Left ventricle myocardium inferior (tissue), 1 donor: ENCODE measurements around the gene GULP1. TPM values are rescaled to one million over a fixed set of nuclear protein-coding genes. Genes with fewer than 3 reads are reported as not detected.

Source experiments
- DNase-seq: peaks from one replicate; pipeline ENCODE4 v3.0.0-alpha.2; 2020
- H3K27ac ChIP-seq: fragments of 200-600 bp; replicated peaks from 2 replicates; pipeline ENCODE4 v1.8.0; 2021
- H3K27me3 ChIP-seq: fragments of 200-600 bp; 2 replicates; pipeline ENCODE4 v1.8.0; 2021; ENCODE audit warnings: low read depth
- H3K36me3 ChIP-seq: fragments of 200-600 bp; 2 replicates; pipeline ENCODE4 v1.8.0; 2021
- H3K4me1 ChIP-seq: fragments of 200-600 bp; 2 replicates; pipeline ENCODE4 v1.8.0; 2021
- H3K4me3 ChIP-seq: fragments of 200-600 bp; 2 replicates; pipeline ENCODE4 v1.8.0; 2021; ENCODE audit warnings: mild to moderate bottlenecking, moderate library complexity
- H3K9me3 ChIP-seq: fragments of 200-600 bp; replicated peaks from 2 replicates; pipeline ENCODE4 v1.8.0; 2021
- CTCF ChIP-seq: fragments of 200-600 bp; IDR thresholded peaks from 2 replicates; pipeline ENCODE4 v1.8.0; 2021; ENCODE audit warnings: antibody characterized with exemption, mild to moderate bottlenecking, borderline replicate concordance
- intact Hi-C: fragments of 100-400 bp; cut with micrococcal nuclease; formaldehyde crosslinking; loops from one replicate; pipeline ENCODE4 v1.11.0; 2022
- long read RNA-seq: library from polyadenylated mRNA; unstranded; transcript quantifications from one replicate; pipeline ENCODE4 v2.0.0, GENCODE V29; 2021
- total RNA-seq: library from RNA; stranded (reverse); fragmentation: NEBNext Ultra II Directional; extraction: Animal tissue kit (Norgen Biotek cat#: 25700); gene quantifications from one replicate; pipeline ENCODE4 v1.2.1, GENCODE V29; 2021
- donor health status: DM: no; HTN: yes; CAD: no; lungs with severe emphysema.

Gene GULP1
- total RNA-seq = 5.7 TPM
- long read RNA-seq, transcript GULP1-206 (12 exons, 1,376 nt) = major isoform, 6 of 14 reads
- long read RNA-seq, partial matches to known transcripts = 0 of 14 reads
- long read RNA-seq, other reads (novel, unspliced or antisense) = 8 of 14 reads

GRCh38 chr2:188291617-188292347, at the start of gene GULP1:
Gene GULP1, plus strand, starts transcription at chr2:188291874. Its CDS starts 185,829 bp downstream, at chr2:188477703.
- Histone ChIP-seq H3K27ac (peak within 1 kb of the TSS; percentile 87), H3K4me3 (peak within 1 kb of the TSS; percentile 81), H3K4me1 (peaks cover 46% of the 10 kb centered on the region), H3K36me3 (no peaks in the 10 kb centered on the region), H3K9me3 (no peaks in the 10 kb centered on the region), H3K27me3 (no peaks in the 10 kb centered on the region)
- intact Hi-C loops = loop anchor here (10.0 kb wide), 1 partner anchor 73 kb away; no protein-coding TSS in a partner anchor
- peak; percentile 76 for DNase-seq
- peak; percentile 79 for TF ChIP-seq CTCF

- DNase-seq = no peak
- H3K4me1 ChIP-seq = no peaks in the 10 kb centered on the region
Measured at GRCh38 chr2:188243381-188243780, 48.3 kb upstream of the GULP1 start.

GRCh38 chr2:188244383-188244782, 47.3 kb upstream of the GULP1 start:
- intact Hi-C loops = no loop called here
- Histone ChIP-seq H3K27ac (no peak overlapping the region), H3K4me3 (no peak overlapping the region), H3K36me3 (no peaks in the 10 kb centered on the region), H3K9me3 (no peaks in the 10 kb centered on the region), H3K4me1 (no peaks in the 10 kb centered on the region), H3K27me3 (no peaks in the 10 kb centered on the region)
- no peak for TF ChIP-seq CTCF
- no peak for DNase-seq

More at GRCh38 chr2:188243381-188243780, 48.3 kb upstream of the GULP1 start:
- H3K4me3 ChIP-seq = no peak overlapping the region
- no peak overlapping the region for H3K27ac ChIP-seq
- peaks cover 6% of the 10 kb centered on the region for H3K9me3 ChIP-seq
- H3K27me3 ChIP-seq = no peaks in the 10 kb centered on the region
- H3K36me3 ChIP-seq = no peaks in the 10 kb centered on the region
- intact Hi-C loops = no loop called here
- no peak for TF ChIP-seq CTCF

GRCh38 chr2:188245230-188245629, 46.4 kb upstream of the GULP1 start:
- no peaks in the 10 kb centered on the region for H3K36me3 ChIP-seq
- no peaks in the 10 kb centered on the region for H3K9me3 ChIP-seq
- intact Hi-C loops = no loop called here
- no peak for DNase-seq
- no peak overlapping the region for H3K4me3 ChIP-seq
- TF ChIP-seq CTCF = no peak
- no peaks in the 10 kb centered on the region for H3K4me1 ChIP-seq
- H3K27ac ChIP-seq = no peak overlapping the region
- H3K27me3 ChIP-seq = no peaks in the 10 kb centered on the region

GRCh38 chr2:188248513-188248912, 43.2 kb upstream of the GULP1 start:
- peaks cover 14% of the 10 kb centered on the region for H3K9me3 ChIP-seq
- no peak overlapping the region for H3K4me3 ChIP-seq
- intact Hi-C loops = no loop called here
- no peaks in the 10 kb centered on the region for H3K27me3 ChIP-seq
- H3K27ac ChIP-seq = no peak overlapping the region
- no peak for TF ChIP-seq CTCF
- H3K4me1 ChIP-seq = no peaks in the 10 kb centered on the region
- H3K36me3 ChIP-seq = no peaks in the 10 kb centered on the region
- DNase-seq = no peak
